Liver (tissue), 9 donors: ENCODE data around the gene SIPA1L2. TPM values are rescaled to one million over a fixed set of nuclear protein-coding genes. Genes with fewer than 3 reads are reported as not detected.

Source experiments
- DNase-seq: peaks from one replicate; pipeline ENCODE4 v3.0.0-alpha.2; 2017; ENCODE audit warnings: low spot score
- H3K27ac ChIP-seq, 2 donors: one replicate each; pipeline ENCODE4 v1.7.0; 2013; ENCODE audit warnings: inconsistent platforms in 2 of 2, low read length in 2 of 2, control low read depth in 1 of 2, low read depth in 1 of 2, mild to moderate bottlenecking in 1 of 2
- H3K27me3 ChIP-seq, 4 donors: one replicate each; pipeline versions ENCODE4 v1.6.1 to v1.7.0; 2013; ENCODE audit warnings: low read length in 3 of 4, inconsistent platforms in 1 of 4, mild to moderate bottlenecking in 1 of 4, moderate library complexity in 1 of 4; ENCODE audit not compliant: control insufficient read depth in 4 of 4, insufficient read depth in 4 of 4
- H3K36me3 ChIP-seq, 4 donors: one replicate each; pipeline versions ENCODE4 v1.6.1 to v1.7.0; 2013; ENCODE audit warnings: low read length in 3 of 4, mild to moderate bottlenecking in 3 of 4, low read depth in 1 of 4, moderate library complexity in 1 of 4; ENCODE audit not compliant: control insufficient read depth in 4 of 4, insufficient read depth in 3 of 4
- H3K4me1 ChIP-seq, 4 donors: one replicate each; pipeline versions ENCODE4 v1.6.1 to v1.7.0; 2013; ENCODE audit warnings: low read length in 3 of 4, mild to moderate bottlenecking in 3 of 4, moderate library complexity in 1 of 4; ENCODE audit not compliant: control insufficient read depth in 4 of 4, insufficient read depth in 4 of 4
- H3K4me3 ChIP-seq, 3 donors: one replicate each; pipeline versions ENCODE4 v1.6.1 to v1.7.0; 2013; ENCODE audit warnings: low read length in 3 of 3, control low read depth in 1 of 3, low read depth in 1 of 3, mild to moderate bottlenecking in 1 of 3
- H3K9ac ChIP-seq, 2 donors: one replicate each; pipeline ENCODE4 v1.7.0; 2013; ENCODE audit warnings: low read length in 2 of 2, mild to moderate bottlenecking in 2 of 2, moderate library complexity in 2 of 2, control low read depth in 1 of 2, low read depth in 1 of 2
- H3K9me3 ChIP-seq, 4 donors: one replicate each; pipeline versions ENCODE4 v1.6.1 to v1.7.0; 2013; ENCODE audit warnings: low read length in 3 of 4; ENCODE audit not compliant: control insufficient read depth in 4 of 4
- EGR1 ChIP-seq, 2 donors: IDR thresholded peaks; 2 replicates each; pipeline ENCODE4 v1.6.1; 2016 to 2018; ENCODE audit warnings: antibody characterized with exemption in 2 of 2, low read depth in 2 of 2
- FOXA1 ChIP-seq: IDR thresholded peaks from 2 replicates; pipeline ENCODE4 v1.6.1; 2016; ENCODE audit warnings: antibody characterized with exemption
- FOXA2 ChIP-seq: IDR thresholded peaks from 2 replicates; pipeline ENCODE4 v1.6.1; 2016; ENCODE audit warnings: antibody characterized with exemption
- GABPA ChIP-seq, 2 donors: IDR thresholded peaks in 1 of 2; conservative IDR thresholded peaks in 1 of 2; 2 replicates each; pipeline ENCODE4 v1.6.1; 2016; ENCODE audit warnings: antibody characterized with exemption in 2 of 2, mild to moderate bottlenecking in 1 of 2, moderate library complexity in 1 of 2
- JUND ChIP-seq, 2 donors: IDR thresholded peaks; 2 replicates each; pipeline ENCODE4 v1.6.1; 2016; ENCODE audit warnings: antibody characterized with exemption in 2 of 2
- RAD21 ChIP-seq, 2 donors: IDR thresholded peaks; 2 replicates each; pipeline ENCODE4 v1.6.1; 2016; ENCODE audit warnings: antibody characterized with exemption in 2 of 2, mild to moderate bottlenecking in 2 of 2
- REST ChIP-seq: IDR thresholded peaks from 2 replicates; pipeline ENCODE4 v1.6.1; 2016; ENCODE audit warnings: antibody characterized with exemption, mild to moderate bottlenecking
- RXRA ChIP-seq, 2 donors: IDR thresholded peaks; 2 replicates each; pipeline ENCODE4 v1.6.1; 2017 to 2018; ENCODE audit warnings: antibody characterized with exemption in 2 of 2, mild to moderate bottlenecking in 1 of 2
- SP1 ChIP-seq: IDR thresholded peaks from 2 replicates; pipeline ENCODE4 v1.6.1; 2018; ENCODE audit warnings: antibody characterized with exemption, mild to moderate bottlenecking
- TAF1 ChIP-seq: conservative IDR thresholded peaks from 2 replicates; pipeline ENCODE4 v1.6.1; 2016; ENCODE audit warnings: antibody characterized with exemption, mild to moderate bottlenecking
- YY1 ChIP-seq: IDR thresholded peaks from 2 replicates; pipeline ENCODE4 v1.6.1; 2016; ENCODE audit warnings: antibody characterized with exemption, mild to moderate bottlenecking
- ZBTB33 ChIP-seq: IDR thresholded peaks from 2 replicates; pipeline ENCODE4 v1.6.1; 2016; ENCODE audit warnings: antibody characterized with exemption
- WGBS: extraction: QIAGEN DNeasy Blood & Tissue Kit; methylation state at CpG from one replicate; pipeline ENCODE4 v1.1.7; 2013; 5-methylcytosine and 5-hydroxymethylcytosine counted together
- polyA plus RNA-seq, 2 donors: library from polyadenylated mRNA; stranded (reverse) in 1 of 2; unstranded in 1 of 2; fragments of 200-250 nt in 1 of 2; fragments of >200 nt in 1 of 2; fragmentation: Nextera tagmentation in 1 of 2; extraction: Ambion mirVana in 1 of 2; gene quantifications; one replicate each; pipeline versions ENCODE4 v1.2.1 to v1.2.3, GENCODE V29; 2013 to 2015
- total RNA-seq, 2 donors: library from RNA; depleted of rRNA; stranded (reverse); fragments of >200 nt; gene quantifications; one replicate each; pipeline ENCODE4 v1.2.3, GENCODE V29; 2014
- TF ChIP-seq, protein P1 (sequence below): IDR thresholded peaks from 2 replicates; pipeline ENCODE4 v1.6.1; 2016; ENCODE audit warnings: antibody characterized with exemption
- TF ChIP-seq, protein P2 (sequence below): IDR thresholded peaks from 2 replicates; pipeline ENCODE4 v1.6.1; 2016; ENCODE audit warnings: antibody characterized with exemption
- donor health status: healthy.
- donor health status: healthy.
- donor health status: healthy.
- donor health status: healthy.
- donor health status: healthy.

Gene SIPA1L2
- total and polyA plus RNA-seq, 4 donors: 1.9 to 18.5 (median 4.0) TPM

- H3K4me3 ChIP-seq: no peak overlapping the region
- no peaks in the 10 kb centered on the region for H3K9me3 ChIP-seq
- WGBS: 76% methylated on average over 7 of the region's 7 CpGs
- TF ChIP-seq FOXA1 (no peak), FOXA2 (no peak), TAF1 (no peak), RAD21 (IDR thresholded peaks at IDR 0.05) (no peak), JUND (IDR thresholded peaks at IDR 0.05) (no peak)
- no peak overlapping the region for H3K9ac ChIP-seq
- peaks cover 1 to 19% (median 8%) of the 10 kb centered on the region in 4 donors for H3K4me1 ChIP-seq
- H3K27me3 ChIP-seq: no peaks in the 10 kb centered on the region
- no peak overlapping the region for H3K27ac ChIP-seq
- no peaks in the 10 kb centered on the region for H3K36me3 ChIP-seq
- no peak for DNase-seq
Measured at GRCh38 chr1:232624546-232625281, 5.2 kb downstream of the SIPA1L2 start.

DNA sequence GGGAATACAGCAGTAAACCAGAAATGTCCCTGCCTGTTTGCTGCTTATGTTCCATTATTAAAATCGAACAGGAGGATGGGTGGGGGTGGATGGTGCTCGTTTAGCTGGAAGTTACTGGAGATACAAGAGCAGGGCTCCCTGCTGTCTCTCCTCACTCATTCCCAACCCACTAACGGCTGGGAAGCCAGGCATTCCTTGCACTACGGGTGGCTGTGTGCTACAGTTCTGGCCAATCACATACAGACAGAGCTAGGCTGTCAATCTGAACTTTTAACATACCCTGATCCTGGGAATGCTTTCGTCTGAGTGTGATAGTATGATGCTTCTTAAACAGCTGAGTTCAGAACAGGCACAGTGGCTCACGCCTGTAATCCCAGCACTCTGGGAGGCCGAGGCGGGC is 7.0 kb downstream of the SIPA1L2 start:
- no peak overlapping the region for H3K27ac ChIP-seq
- H3K4me1 ChIP-seq: peaks cover 1 to 12% (median 7%) of the 10 kb centered on the region in 4 donors
- no peak for TF ChIP-seq TAF1
- no peak for TF ChIP-seq RXRA (IDR thresholded peaks at IDR 0.05)
- no peak for TF ChIP-seq JUND (IDR thresholded peaks at IDR 0.05)
- TF ChIP-seq GABPA (IDR thresholded peaks at IDR 0.05 in 1 of 2, conservative IDR thresholded peaks at IDR 0.05 in 1 of 2): no peak
- TF ChIP-seq EGR1 (IDR thresholded peaks at IDR 0.05; ENCODE audit: low read depth in 2 of 2): no peak
- TF ChIP-seq YY1: no peak
- TF ChIP-seq SP1: no peak
- H3K4me3 ChIP-seq: no peak overlapping the region
- DNase-seq: no peak
- no peaks in the 10 kb centered on the region for H3K27me3 ChIP-seq
- H3K9me3 ChIP-seq: no peaks in the 10 kb centered on the region
- 77% methylated on average over 8 of the region's 8 CpGs for WGBS
- no peak overlapping the region for H3K9ac ChIP-seq
- H3K36me3 ChIP-seq: no peaks in the 10 kb centered on the region

GRCh38 chr1:232622378-232622777 is 7.6 kb downstream of the SIPA1L2 start:
- no peak for DNase-seq
- H3K4me1 ChIP-seq: peaks cover 1 to 12% (median 7%) of the 10 kb centered on the region in 4 donors
- no peak overlapping the region for H3K27ac ChIP-seq

More at GRCh38 chr1:232622378-232622777, 7.6 kb downstream of the SIPA1L2 start:
- no peaks in the 10 kb centered on the region for H3K27me3 ChIP-seq
- 51% methylated on average over 2 of the region's 2 CpGs for WGBS
- no peaks in the 10 kb centered on the region for H3K9me3 ChIP-seq
- no peak overlapping the region for H3K9ac ChIP-seq
- H3K4me3 ChIP-seq: no peak overlapping the region
- H3K36me3 ChIP-seq: no peaks in the 10 kb centered on the region
- TF ChIP-seq REST (no peak), GABPA (IDR thresholded peaks at IDR 0.05 in 1 of 2, conservative IDR thresholded peaks at IDR 0.05 in 1 of 2) (no peak), ZBTB33 (no peak), YY1 (no peak), TAF1 (no peak), RXRA (IDR thresholded peaks at IDR 0.05) (no peak)
- TF ChIP-seq, protein P1, sequence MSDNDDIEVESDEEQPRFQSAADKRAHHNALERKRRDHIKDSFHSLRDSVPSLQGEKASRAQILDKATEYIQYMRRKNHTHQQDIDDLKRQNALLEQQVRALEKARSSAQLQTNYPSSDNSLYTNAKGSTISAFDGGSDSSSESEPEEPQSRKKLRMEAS: no peak
- TF ChIP-seq, protein P2, sequence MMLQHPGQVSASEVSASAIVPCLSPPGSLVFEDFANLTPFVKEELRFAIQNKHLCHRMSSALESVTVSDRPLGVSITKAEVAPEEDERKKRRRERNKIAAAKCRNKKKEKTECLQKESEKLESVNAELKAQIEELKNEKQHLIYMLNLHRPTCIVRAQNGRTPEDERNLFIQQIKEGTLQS: no peak
